Measurements from ENCODE around the gene CXCR6.

GRCh38 chr3:45988804-45989203 is 45.5 kb downstream of the CXCR6 start:
- TF ChIP-seq EP300 (IDR thresholded peaks at IDR 0.05; ENCODE audit: borderline replicate concordance) (no peak), TCF12 (IDR thresholded peaks at IDR 0.05; ENCODE audit: low read depth) (no peak), ZBTB7A (IDR thresholded peaks at IDR 0.05; ENCODE audit: low read depth) (no peak), FOXM1 (IDR thresholded peaks at IDR 0.05; ENCODE audit: borderline replicate concordance, low read depth) (no peak), TAF1 (IDR thresholded peaks at IDR 0.05; ENCODE audit: low read depth) (no peak), RAD21 (IDR thresholded peaks at IDR 0.05; ENCODE audit: low read depth) (no peak), CREB1 (IDR thresholded peaks at IDR 0.05; ENCODE audit: low read depth) (no peak)

Measured in Ishikawa (cell line).